Measurements from ENCODE around the gene IRAK1.

DNA sequence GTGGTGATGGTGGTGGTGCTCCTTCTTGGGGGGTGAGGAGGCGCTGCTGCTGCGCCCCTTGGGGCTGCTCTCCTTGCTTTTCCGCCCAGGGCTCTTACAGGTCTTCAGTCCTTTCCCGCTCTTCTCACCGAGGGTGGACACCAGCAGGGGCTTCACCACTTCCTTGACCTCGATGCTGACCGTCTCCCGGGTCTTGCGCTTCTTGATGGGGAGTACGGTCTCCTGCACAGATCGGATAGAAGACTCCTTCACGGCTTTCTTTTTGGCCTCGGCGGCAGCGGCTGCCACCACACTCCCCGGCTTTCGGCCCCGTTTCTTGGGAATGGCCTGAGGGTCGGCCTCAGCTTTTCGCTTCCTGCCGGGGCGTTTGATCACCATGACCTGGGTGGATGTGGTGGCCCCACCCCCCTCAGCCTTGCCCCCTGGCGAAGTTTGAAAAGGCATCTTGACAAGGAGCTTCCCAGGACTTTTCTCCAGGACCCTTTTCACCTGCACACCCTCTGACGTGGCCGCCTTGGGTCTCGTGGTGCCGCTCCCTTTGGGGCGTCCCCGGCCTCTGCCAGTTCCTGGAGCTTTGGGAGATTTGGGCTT, 11.1 kb upstream of the IRAK1 start:
- no peak for TF ChIP-seq YY1 (IDR thresholded peaks at IDR 0.05; ENCODE audit: low read depth)
- TF ChIP-seq, protein P1, sequence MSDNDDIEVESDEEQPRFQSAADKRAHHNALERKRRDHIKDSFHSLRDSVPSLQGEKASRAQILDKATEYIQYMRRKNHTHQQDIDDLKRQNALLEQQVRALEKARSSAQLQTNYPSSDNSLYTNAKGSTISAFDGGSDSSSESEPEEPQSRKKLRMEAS (IDR thresholded peaks at IDR 0.05; ENCODE audit: low read depth) = no peak
- TF ChIP-seq EZH2phosphoT487 (IDR thresholded peaks at IDR 0.05; ENCODE audit: borderline replicate concordance, low read depth) = no peak
- TF ChIP-seq, protein P2, sequence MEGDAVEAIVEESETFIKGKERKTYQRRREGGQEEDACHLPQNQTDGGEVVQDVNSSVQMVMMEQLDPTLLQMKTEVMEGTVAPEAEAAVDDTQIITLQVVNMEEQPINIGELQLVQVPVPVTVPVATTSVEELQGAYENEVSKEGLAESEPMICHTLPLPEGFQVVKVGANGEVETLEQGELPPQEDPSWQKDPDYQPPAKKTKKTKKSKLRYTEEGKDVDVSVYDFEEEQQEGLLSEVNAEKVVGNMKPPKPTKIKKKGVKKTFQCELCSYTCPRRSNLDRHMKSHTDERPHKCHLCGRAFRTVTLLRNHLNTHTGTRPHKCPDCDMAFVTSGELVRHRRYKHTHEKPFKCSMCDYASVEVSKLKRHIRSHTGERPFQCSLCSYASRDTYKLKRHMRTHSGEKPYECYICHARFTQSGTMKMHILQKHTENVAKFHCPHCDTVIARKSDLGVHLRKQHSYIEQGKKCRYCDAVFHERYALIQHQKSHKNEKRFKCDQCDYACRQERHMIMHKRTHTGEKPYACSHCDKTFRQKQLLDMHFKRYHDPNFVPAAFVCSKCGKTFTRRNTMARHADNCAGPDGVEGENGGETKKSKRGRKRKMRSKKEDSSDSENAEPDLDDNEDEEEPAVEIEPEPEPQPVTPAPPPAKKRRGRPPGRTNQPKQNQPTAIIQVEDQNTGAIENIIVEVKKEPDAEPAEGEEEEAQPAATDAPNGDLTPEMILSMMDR (IDR thresholded peaks at IDR 0.05) = no peak
